Right lobe of liver (tissue), 6 donors: ENCODE data around the gene SCN7A. TPM values are rescaled to one million over a fixed set of nuclear protein-coding genes. Genes with fewer than 3 reads are reported as not detected.

Source experiments
- ATAC-seq, 4 donors: fragments of 200-7000 bp; cut with Tn5 transposase; one replicate each; pipeline ENCODE4 v1.9.1; 2020; ENCODE audit warnings: mild to moderate bottlenecking in 4 of 4, moderate library complexity in 4 of 4
- DNase-seq, 3 donors: peaks; one replicate each; pipeline ENCODE4 v3.0.0-alpha.2; 2020
- H3K27ac ChIP-seq, 3 donors: fragments of 200-600 bp; one replicate each; pipeline ENCODE4 v1.8.0; 2022
- H3K27me3 ChIP-seq, 2 donors: fragments of 200-600 bp; one replicate each; pipeline ENCODE4 v1.8.0; 2022
- H3K36me3 ChIP-seq, 4 donors: fragments of 200-600 bp; sonication (generic) in 1 of 4; one replicate each; pipeline versions ENCODE4 v1.5.1 to v1.8.0; 2017 to 2022; ENCODE audit warnings: control low read depth in 1 of 4
- H3K4me1 ChIP-seq, 4 donors: fragments of 200-600 bp; sonication (generic) in 1 of 4; one replicate each; pipeline versions ENCODE4 v1.5.1 to v1.8.0; 2017 to 2022; ENCODE audit warnings: control low read depth in 1 of 4
- H3K4me3 ChIP-seq, 3 donors: fragments of 200-600 bp; one replicate each; pipeline ENCODE4 v1.8.0; 2022
- H3K9me3 ChIP-seq, 4 donors: fragments of 200-600 bp; sonication (generic) in 1 of 4; one replicate each; pipeline versions ENCODE4 v1.5.1 to v1.8.0; 2017 to 2022; ENCODE audit warnings: control low read depth in 1 of 4
- POLR2A ChIP-seq: fragments of 450-650 bp; IDR thresholded peaks from one replicate; pipeline ENCODE4 v1.6.1; 2017; ENCODE audit warnings: antibody characterized with exemption, mild to moderate bottlenecking
- WGBS: methylation state at CpG from one replicate; pipeline ENCODE4 v1.1.6; 2018; ENCODE audit warnings: low coverage, low lambda C conversion rate; ENCODE audit not compliant: insufficient coverage; ENCODE audit errors: missing lambda C conversion rate; 5-methylcytosine and 5-hydroxymethylcytosine counted together
- intact Hi-C, 2 donors: fragments of 100-400 bp; cut with DNase I; formaldehyde crosslinking; loops; one replicate each; pipeline versions ENCODE4 v1.11.2 to v1.14.1; 2022
- total RNA-seq, 6 experiments: library from RNA; depleted of rRNA in 2 of 6; stranded (reverse); fragments of >200 nt in 2 of 6; fragmentation: NEBNext Ultra II Directional in 3 of 6; extraction: Animal tissue kit (Norgen Biotek cat#: 25700) in 3 of 6; gene quantifications; one replicate each; pipeline versions ENCODE4 v1.1.0 to v1.2.4, GENCODE V29; 2016 to 2023
- TF ChIP-seq, protein P1 (sequence below), 4 donors: fragments of 200-600 bp in 3 of 4; fragments of 450-650 bp in 1 of 4; IDR thresholded peaks; one replicate each; pipeline versions ENCODE4 v1.5.1 to v1.8.0; 2016 to 2022; ENCODE audit warnings: antibody characterized with exemption in 4 of 4, mild to moderate bottlenecking in 2 of 4
- donor health status: DM: no; HTN: yes; CAD: no.
- donor health status: DM: no; HTN: no; CAD: no.
- donor health status: DM: no; HTN: no; CAD: no.
- donor health status: DM: no; HTN: yes; CAD: no.
- donor health status: DM: no; HTN: yes; CAD: no.

Gene SCN7A
- total RNA-seq, 6 experiments from 2014 or later, result 0.27 to 4.2 (median 1.2) TPM

- no peaks in the 10 kb centered on the region for H3K36me3 ChIP-seq
- no peaks in the 10 kb centered on the region for H3K4me1 ChIP-seq
- H3K27me3 ChIP-seq, result no peaks in the 10 kb centered on the region
- ATAC-seq (no peak), DNase-seq (no peak)
- intact Hi-C loops, result no loop called here
- no peak for TF ChIP-seq POLR2A
- TF ChIP-seq, protein P1, sequence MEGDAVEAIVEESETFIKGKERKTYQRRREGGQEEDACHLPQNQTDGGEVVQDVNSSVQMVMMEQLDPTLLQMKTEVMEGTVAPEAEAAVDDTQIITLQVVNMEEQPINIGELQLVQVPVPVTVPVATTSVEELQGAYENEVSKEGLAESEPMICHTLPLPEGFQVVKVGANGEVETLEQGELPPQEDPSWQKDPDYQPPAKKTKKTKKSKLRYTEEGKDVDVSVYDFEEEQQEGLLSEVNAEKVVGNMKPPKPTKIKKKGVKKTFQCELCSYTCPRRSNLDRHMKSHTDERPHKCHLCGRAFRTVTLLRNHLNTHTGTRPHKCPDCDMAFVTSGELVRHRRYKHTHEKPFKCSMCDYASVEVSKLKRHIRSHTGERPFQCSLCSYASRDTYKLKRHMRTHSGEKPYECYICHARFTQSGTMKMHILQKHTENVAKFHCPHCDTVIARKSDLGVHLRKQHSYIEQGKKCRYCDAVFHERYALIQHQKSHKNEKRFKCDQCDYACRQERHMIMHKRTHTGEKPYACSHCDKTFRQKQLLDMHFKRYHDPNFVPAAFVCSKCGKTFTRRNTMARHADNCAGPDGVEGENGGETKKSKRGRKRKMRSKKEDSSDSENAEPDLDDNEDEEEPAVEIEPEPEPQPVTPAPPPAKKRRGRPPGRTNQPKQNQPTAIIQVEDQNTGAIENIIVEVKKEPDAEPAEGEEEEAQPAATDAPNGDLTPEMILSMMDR (IDR thresholded peaks at IDR 0.05), result no peak
- no peak overlapping the region for H3K4me3 ChIP-seq
- no peaks in the 10 kb centered on the region for H3K9me3 ChIP-seq
- H3K27ac ChIP-seq, result no peak overlapping the region
- WGBS, result 90% methylated on average over 1 of the region's 1 CpG
These were observed 42.6 kb downstream of the SCN7A start for GRCh38 chr2:166451468-166451867.

GRCh38 chr2:166449439-166449838 is 44.6 kb downstream of the SCN7A start:
- H3K27ac ChIP-seq, result no peak overlapping the region
- no peak for TF ChIP-seq POLR2A
- TF ChIP-seq, protein P1 (IDR thresholded peaks at IDR 0.05), result no peak
- no peak overlapping the region for H3K4me3 ChIP-seq
- H3K9me3 ChIP-seq, result no peaks in the 10 kb centered on the region
- H3K27me3 ChIP-seq, result no peaks in the 10 kb centered on the region
- DNase-seq (no peak), ATAC-seq (no peak)
- no peaks in the 10 kb centered on the region for H3K4me1 ChIP-seq
- WGBS, result 26% methylated on average over 1 of the region's 1 CpG
- intact Hi-C loops, result no loop called here
- H3K36me3 ChIP-seq, result no peaks in the 10 kb centered on the region

GRCh38 chr2:166448106-166448505 is 45.9 kb downstream of the SCN7A start:
- H3K4me1 ChIP-seq, result no peaks in the 10 kb centered on the region
- intact Hi-C loops, result no loop called here
- ATAC-seq (no peak), DNase-seq (no peak)
- H3K9me3 ChIP-seq, result no peaks in the 10 kb centered on the region
- no peaks in the 10 kb centered on the region for H3K36me3 ChIP-seq
- H3K27ac ChIP-seq, result no peak overlapping the region
- no peak overlapping the region for H3K4me3 ChIP-seq
- no peak for TF ChIP-seq POLR2A
- TF ChIP-seq, protein P1 (IDR thresholded peaks at IDR 0.05), result no peak
- H3K27me3 ChIP-seq, result no peaks in the 10 kb centered on the region

DNA sequence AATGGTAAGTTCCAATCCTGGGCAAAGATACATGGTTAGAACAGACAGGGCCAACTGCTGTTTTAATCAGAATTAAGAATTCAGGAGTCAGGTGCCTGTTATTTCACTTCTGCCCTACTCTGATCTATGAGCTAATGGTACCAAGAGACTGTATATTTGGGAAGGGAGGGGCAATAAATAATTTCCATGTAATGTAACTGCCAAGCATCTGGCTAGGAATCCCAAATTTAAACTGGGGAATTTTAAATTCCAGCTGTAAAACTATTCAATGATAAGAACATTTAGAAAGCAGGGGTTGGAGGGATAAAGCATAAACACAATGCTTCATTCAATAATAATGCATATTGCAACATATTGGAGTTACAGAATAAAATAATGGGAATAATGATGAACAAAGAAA is 49.7 kb downstream of the SCN7A start:
- H3K4me3 ChIP-seq, result no peak overlapping the region
- H3K27ac ChIP-seq, result no peak overlapping the region
- intact Hi-C loops, result no loop called here
- no peaks in the 10 kb centered on the region for H3K4me1 ChIP-seq
- no peak for DNase-seq
- TF ChIP-seq POLR2A, result no peak
- TF ChIP-seq, protein P1 (IDR thresholded peaks at IDR 0.05), result no peak
- ATAC-seq, result no peak
- no peaks in the 10 kb centered on the region for H3K9me3 ChIP-seq
- no peaks in the 10 kb centered on the region for H3K27me3 ChIP-seq
- H3K36me3 ChIP-seq, result no peaks in the 10 kb centered on the region

DNA sequence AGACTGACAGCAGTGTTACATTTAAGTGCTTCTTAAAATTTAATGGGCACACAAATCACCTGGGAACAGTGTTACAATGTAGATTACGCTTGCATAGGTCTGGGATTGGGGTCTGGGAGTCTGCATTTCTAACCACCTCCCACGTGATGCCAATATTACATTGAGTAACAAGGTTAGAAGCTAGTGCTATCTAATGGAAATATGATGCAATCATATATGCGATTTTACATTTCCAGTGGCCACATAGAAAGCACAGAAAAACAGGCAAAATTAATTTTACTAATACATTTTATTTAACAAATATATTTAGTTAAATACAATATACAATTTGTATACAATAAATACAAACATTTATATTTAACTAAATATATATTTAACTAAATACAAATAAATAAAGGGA is 53.7 kb downstream of the SCN7A start:
- Histone ChIP-seq H3K27me3 (no peaks in the 10 kb centered on the region), H3K9me3 (no peaks in the 10 kb centered on the region), H3K4me1 (no peaks in the 10 kb centered on the region), H3K36me3 (no peaks in the 10 kb centered on the region), H3K4me3 (no peak overlapping the region), H3K27ac (no peak overlapping the region)
- intact Hi-C loops, result no loop called here
- no peak for TF ChIP-seq POLR2A
- TF ChIP-seq, protein P1 (IDR thresholded peaks at IDR 0.05), result no peak
- ATAC-seq (no peak), DNase-seq (no peak)
- 66% methylated on average over 3 of the region's 3 CpGs for WGBS
